Measurements from ENCODE around the gene ALDOC.
"Not testable (repeated sequence)": the region's sequence is repeated elsewhere in the genome, so short reads cannot be mapped to it uniquely, and the experiment has no call there.

ALDOC gene

GRCh38 chr17:28578246-28579195, 1.8 kb upstream of the ALDOC start:
- Histone ChIP-seq H3K4me1 (ENCODE audit: insufficient read depth, low read length, severe bottlenecking) (peaks cover 22% of the 10 kb centered on the region), H3K4me3 (ENCODE audit: low read depth, low read length, poor library complexity, severe bottlenecking) (no peak overlapping the region), H4K20me1 (ENCODE audit: insufficient read depth, low read length) (no peaks in the 10 kb centered on the region), H2AFZ (ENCODE audit: low read length) (no peak overlapping the region), H3K36me3 (ENCODE audit: insufficient read depth, low read length) (peaks cover 79% of the 10 kb centered on the region), H3F3A (ENCODE audit: insufficient read depth, low read length) (no peaks in the 10 kb centered on the region; the same call in 1 of the 2 replicates), H3K27ac (ENCODE audit: low read depth, low read length, poor library complexity, severe bottlenecking) (no peak overlapping the region), H3K27me3 (ENCODE audit: insufficient read depth, low read length) (no peaks in the 10 kb centered on the region), H3K9ac (ENCODE audit: low read length) (no peak overlapping the region), H3K9me2 (ENCODE audit: low read depth, low read length) (no peaks in the 10 kb centered on the region), H3K79me2 (ENCODE audit: insufficient read depth, low read length) (no peaks in the 10 kb centered on the region), H3K9me3 (ENCODE audit: low read length) (no peaks in the 10 kb centered on the region), H3K4me2 (ENCODE audit: low read length) (no peak overlapping the region)
- TF ChIP-seq, protein P1, sequence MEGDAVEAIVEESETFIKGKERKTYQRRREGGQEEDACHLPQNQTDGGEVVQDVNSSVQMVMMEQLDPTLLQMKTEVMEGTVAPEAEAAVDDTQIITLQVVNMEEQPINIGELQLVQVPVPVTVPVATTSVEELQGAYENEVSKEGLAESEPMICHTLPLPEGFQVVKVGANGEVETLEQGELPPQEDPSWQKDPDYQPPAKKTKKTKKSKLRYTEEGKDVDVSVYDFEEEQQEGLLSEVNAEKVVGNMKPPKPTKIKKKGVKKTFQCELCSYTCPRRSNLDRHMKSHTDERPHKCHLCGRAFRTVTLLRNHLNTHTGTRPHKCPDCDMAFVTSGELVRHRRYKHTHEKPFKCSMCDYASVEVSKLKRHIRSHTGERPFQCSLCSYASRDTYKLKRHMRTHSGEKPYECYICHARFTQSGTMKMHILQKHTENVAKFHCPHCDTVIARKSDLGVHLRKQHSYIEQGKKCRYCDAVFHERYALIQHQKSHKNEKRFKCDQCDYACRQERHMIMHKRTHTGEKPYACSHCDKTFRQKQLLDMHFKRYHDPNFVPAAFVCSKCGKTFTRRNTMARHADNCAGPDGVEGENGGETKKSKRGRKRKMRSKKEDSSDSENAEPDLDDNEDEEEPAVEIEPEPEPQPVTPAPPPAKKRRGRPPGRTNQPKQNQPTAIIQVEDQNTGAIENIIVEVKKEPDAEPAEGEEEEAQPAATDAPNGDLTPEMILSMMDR (IDR thresholded peaks at IDR 0.05; ENCODE audit: low read length) = no peak
- TF ChIP-seq EZH2 (IDR thresholded peaks at IDR 0.05; ENCODE audit: borderline replicate concordance, low read length) = no peak

DNA sequence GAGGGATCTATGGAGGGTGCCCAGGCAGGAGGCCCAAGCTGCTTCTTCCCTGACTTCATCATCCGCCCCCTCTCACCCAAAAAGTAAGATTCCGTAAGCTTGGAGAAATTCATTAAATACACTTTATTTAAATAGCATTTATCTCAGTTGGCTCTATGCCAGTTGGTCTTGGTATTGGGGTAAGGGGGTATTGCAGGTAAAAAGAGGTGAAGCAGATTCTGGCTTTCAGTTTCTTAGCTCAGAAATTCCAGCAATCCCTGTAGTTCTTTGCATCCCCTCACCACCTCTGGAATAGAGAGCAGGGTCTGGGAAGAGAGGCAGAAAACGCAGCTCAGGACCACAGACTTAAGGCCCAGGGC, 750 bp upstream of the ALDOC start:
- no peaks in the 10 kb centered on the region for H4K20me1 ChIP-seq (ENCODE audit: insufficient read depth, low read length)
- TF ChIP-seq, protein P1 (IDR thresholded peaks at IDR 0.05; ENCODE audit: low read length) = no peak
- no peak for TF ChIP-seq EZH2 (IDR thresholded peaks at IDR 0.05; ENCODE audit: borderline replicate concordance, low read length)
- no peaks in the 10 kb centered on the region; the same call in 1 of the 2 replicates for H3F3A ChIP-seq (ENCODE audit: insufficient read depth, low read length)
- peaks cover 23% of the 10 kb centered on the region for H3K4me1 ChIP-seq (ENCODE audit: insufficient read depth, low read length, severe bottlenecking)
- no peak overlapping the region for H2AFZ ChIP-seq (ENCODE audit: low read length)
- no peaks in the 10 kb centered on the region for H3K9me3 ChIP-seq (ENCODE audit: low read length)
- H3K4me2 ChIP-seq (ENCODE audit: low read length) = no peak overlapping the region; the same call in 1 of the 2 replicates
- peak overlapping the region; percentile 51; the same call in 1 of the 2 replicates for H3K9ac ChIP-seq (ENCODE audit: low read length)
- H3K79me2 ChIP-seq (ENCODE audit: insufficient read depth, low read length) = no peaks in the 10 kb centered on the region
- no peak overlapping the region for H3K4me3 ChIP-seq (ENCODE audit: low read depth, low read length, poor library complexity, severe bottlenecking)
- H3K9me2 ChIP-seq (ENCODE audit: low read depth, low read length) = no peaks in the 10 kb centered on the region
- peak overlapping the region; percentile 84 for H3K27ac ChIP-seq (ENCODE audit: low read depth, low read length, poor library complexity, severe bottlenecking)
- no peaks in the 10 kb centered on the region for H3K27me3 ChIP-seq (ENCODE audit: insufficient read depth, low read length)
- peaks cover 73% of the 10 kb centered on the region for H3K36me3 ChIP-seq (ENCODE audit: insufficient read depth, low read length)

DNA sequence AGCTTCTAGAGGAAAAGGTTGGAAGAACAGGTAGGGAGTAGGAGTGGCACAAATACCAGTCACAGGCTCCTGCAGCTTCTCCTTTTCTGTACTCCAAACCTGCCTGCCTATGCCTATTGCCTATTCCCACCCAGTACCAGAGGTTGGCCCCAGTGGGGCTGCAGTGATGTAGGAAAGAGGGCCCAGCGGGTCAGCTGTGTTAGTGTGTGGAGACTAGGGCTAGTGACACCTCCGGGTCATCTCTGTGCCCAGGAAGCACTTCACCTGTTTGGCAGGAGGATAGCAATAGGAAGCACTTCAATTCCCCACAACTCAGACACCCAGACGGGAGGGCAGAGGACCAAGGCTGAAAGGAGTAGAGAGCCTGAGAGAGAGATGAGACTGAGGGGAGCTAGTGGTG, 679 bp downstream of the ALDOC start:
- H3K9ac ChIP-seq (ENCODE audit: low read length) = peak overlapping the region; percentile 26; the same call in 1 of the 2 replicates

More for the DNA sequence above, 679 bp downstream of the ALDOC start:
- H3K4me3 ChIP-seq (ENCODE audit: low read depth, low read length, poor library complexity, severe bottlenecking) = peak overlapping the region; percentile 46
- not testable (repeated sequence) for H3K27me3 ChIP-seq (ENCODE audit: insufficient read depth, low read length); H4K20me1 ChIP-seq (ENCODE audit: insufficient read depth, low read length); H3F3A ChIP-seq (ENCODE audit: insufficient read depth, low read length); H2AFZ ChIP-seq (ENCODE audit: low read length); H3K9me3 ChIP-seq (ENCODE audit: low read length); H3K27ac ChIP-seq (ENCODE audit: low read depth, low read length, poor library complexity, severe bottlenecking); H3K9me2 ChIP-seq (ENCODE audit: low read depth, low read length); H3K79me2 ChIP-seq (ENCODE audit: insufficient read depth, low read length)
- H3K36me3 ChIP-seq (ENCODE audit: insufficient read depth, low read length) = peaks cover 64% of the 10 kb centered on the region
- peak overlapping the region; percentile 58; the same call in 1 of the 2 replicates for H3K4me2 ChIP-seq (ENCODE audit: low read length)
- peaks cover 31% of the 10 kb centered on the region for H3K4me1 ChIP-seq (ENCODE audit: insufficient read depth, low read length, severe bottlenecking)
